ENCODE results near the gene FKBP5.
"Not testable (repeated sequence)": the region's sequence is repeated elsewhere in the genome, so short reads cannot be mapped to it uniquely, and the experiment has no call there.

FKBP5 gene

GRCh38 chr6:35605600-35605999, 83.1 kb downstream of the FKBP5 start:
- no peak for DNase-seq

DNA sequence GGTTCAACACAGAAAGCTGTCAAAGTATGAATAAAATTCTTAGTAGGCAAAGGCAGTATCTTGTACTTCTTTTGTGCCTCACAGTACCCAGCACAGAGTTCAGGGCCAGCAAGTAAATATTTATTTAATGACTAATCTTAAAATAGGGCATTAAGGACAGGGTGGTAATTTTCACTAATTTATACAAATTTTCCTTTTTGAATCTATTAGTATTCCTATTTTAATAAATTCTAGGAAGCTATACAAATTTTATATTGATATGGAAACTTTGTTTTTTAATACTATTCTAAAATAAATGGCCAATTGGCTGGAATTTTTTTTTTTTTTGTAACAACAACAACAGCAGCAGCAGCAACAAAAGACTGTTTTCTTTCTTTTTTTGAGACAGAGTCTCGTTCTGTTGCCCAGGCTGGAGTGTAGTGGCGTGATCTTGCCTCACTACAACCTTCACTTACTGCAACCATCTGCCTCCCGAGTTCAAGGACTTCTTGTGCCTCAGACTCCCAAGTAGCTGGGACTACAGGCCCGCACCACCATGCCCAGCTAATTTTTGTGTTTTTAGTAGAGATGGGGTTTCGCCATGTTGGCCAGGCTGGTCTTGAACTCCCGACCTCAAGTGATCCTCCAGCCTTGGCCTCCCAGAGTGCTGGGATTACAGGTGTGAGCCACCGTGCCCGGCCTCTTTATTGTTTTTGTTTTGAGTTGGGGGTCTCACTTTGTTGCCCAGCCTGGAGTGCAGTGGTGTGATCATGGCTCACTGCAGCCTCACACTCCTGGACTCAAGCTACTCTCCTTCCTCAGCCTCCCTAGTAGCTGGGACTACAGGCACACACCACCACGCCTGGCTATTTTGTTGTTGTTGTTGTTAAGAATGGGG, 85.2 kb downstream of the FKBP5 start:
- no peak for DNase-seq

GRCh38 chr6:35602133-35602946, 86.4 kb downstream of the FKBP5 start:
- DNase-seq = no peak

DNA sequence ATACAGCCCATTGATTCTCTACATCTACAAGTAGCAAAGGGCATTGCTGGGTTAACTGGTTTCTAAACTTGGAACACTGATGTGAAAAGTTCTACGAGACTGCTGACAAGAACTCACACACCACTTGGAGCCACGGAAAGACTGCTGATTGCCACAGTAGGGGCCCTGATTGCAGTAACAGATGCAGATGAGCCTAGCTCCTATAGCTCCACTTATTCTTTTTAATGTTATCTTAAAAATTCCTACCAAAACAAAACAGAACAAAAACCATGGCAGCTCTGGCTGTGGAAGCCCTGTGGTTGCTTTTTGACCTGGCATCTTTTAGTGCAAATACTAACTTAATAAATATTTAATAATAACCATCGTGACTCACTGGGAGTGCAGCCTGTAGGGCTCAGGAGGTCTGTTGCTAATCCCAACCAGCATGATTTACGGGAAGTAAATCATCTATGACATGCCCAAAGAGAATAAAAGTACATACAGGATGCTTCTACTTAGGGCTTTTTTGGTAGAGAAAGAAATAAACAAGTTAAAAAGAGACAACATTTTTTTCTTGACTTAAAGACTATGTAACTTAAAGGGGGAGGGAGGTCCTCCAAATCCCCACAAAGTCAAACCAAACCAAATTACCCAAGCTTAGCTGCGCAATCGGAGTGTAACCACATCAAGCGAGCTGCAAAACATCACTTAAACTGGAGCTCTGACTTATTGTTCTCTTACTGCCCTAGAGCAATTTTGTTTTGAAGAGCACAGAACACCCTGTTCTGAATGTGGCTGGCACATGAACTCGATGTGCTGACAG, 87.2 kb downstream of the FKBP5 start:
- DNase-seq = peak; percentile 63

- DNase-seq = no peak
Observed at GRCh38 chr6:35600659-35601125, 88.0 kb downstream of the FKBP5 start.

DNA sequence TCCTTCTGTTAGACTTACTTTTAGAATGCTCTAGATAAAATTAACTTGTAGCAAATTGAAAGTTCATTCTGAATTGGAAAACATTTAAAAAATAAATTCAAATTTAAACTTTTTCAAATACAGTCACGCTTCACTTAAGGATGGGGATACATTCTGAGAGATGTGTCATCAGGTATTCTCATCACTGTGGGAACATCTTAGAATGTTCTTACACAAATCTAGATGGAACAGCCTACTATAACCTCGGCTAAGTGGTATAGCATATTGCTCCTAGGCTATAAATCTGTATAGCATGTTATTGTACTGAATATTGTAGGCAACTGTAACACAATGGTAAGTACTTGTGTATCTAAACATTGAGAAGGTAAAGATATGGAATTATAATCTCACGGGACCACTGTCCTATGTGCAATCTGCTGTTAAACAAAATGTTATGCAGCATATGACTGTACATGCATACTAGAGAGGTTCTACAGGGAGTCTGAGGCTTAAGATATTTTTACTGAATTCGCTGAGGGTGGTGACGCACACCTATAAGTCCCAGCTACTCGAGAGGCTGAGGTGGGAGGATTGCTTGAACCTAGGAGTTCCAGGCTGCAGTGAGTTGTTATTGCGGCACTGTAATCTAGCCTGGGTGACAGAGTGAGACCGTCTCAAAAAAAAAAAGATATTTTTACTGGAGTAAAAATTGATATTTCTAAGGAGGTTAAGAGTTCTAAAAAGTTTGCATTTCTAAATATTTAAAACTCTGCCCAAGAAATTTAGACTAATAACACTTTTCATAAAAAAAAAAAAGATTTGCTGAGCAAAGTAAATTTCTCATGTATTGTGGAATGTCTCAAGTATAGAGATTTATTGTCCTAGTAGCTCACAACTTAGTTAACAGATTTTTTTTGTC, 88.7 kb downstream of the FKBP5 start:
- no peak for DNase-seq

DNA sequence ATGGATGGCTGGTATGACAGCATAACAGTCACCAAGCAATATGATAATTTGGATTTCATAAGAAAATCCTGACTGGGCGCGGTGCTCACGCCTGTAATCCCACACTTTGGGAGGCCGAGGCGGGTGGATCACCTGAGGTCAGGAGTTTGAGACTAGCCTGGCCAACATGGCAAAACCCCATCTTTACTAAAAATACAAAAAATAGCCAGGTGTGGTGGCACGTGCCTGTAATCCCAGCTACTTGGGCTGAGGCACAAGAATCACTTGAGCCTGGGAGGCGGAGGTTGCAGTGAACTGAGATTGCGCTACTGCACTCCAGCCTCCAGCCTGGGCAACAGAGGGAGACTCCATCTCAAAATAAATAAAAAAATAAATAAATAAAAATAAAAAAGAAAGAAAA, 90.1 kb downstream of the FKBP5 start:
- DNase-seq = not testable (repeated sequence)

GRCh38 chr6:35596448-35597442, 92.0 kb downstream of the FKBP5 start:
- DNase-seq = no peak

- DNase-seq = no peak
Observed at GRCh38 chr6:35594503-35595186, 94.1 kb downstream of the FKBP5 start.

DNA sequence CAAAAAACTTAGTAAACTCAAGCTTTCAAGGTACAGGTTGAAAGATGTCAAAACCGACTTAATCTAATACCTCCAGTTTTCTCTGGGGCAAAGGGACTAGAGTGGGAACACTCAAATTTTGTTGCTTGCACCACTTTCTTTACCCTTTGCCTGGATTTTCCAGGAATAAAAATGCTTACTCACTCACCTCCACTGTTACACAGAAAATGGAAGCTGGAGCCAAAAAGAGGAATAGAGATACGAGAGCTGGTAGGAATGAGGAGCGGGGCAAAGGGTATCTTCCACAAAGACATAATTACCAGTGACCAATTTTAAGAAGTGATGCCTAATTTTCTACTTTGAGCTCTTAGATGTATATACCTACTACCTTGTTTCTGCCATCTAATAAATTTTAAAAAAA, 96.5 kb downstream of the FKBP5 start:
- no peak for DNase-seq

GRCh38 chr6:35590622-35591066, 98.1 kb downstream of the FKBP5 start:
- no peak for DNase-seq

DNA sequence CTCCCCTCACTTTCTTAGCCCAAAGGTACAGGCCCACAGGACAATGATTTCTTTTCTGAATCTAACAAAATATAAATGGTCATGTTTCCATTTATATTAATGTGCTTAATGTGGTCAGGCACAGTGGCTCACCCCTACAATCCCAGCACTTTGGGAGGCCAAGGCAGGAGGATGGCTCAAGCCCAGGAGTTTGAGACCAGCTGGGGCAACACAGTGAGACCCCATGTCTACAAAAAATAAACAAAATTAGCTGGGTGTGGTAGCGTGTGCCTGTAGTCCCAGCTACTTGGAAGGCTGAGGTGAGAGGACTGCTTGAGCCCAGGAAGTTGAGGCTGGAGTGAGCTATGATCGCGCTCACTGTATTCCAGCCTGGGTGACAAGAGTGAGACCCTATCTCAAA, 98.8 kb downstream of the FKBP5 start:
- DNase-seq = no peak

DNA sequence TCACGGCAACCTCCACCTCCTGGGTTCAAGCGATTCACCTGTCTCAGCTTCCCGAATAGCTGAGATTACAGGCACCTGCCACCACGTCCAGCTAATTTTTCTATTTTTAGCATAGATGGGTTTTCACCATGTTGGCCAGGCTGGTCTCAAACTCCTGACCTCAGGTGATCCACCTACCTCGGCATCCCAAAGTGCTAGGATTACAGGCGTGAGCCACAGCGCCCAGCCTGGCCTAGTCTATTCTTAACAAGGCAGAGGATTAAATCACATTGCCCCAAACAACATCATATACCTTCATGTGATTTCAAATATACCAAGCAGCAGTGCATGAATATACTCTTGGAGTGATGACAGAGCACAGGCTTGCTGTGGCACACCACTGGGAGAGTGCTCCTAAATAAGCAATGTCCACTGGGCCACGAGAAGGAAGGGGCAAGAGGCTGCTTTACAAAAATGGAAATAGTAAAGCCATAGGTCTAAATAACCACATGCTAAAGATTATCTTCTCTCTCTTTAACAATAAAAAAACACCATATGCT, 99.4 kb downstream of the FKBP5 start:
- DNase-seq = no peak

DNA sequence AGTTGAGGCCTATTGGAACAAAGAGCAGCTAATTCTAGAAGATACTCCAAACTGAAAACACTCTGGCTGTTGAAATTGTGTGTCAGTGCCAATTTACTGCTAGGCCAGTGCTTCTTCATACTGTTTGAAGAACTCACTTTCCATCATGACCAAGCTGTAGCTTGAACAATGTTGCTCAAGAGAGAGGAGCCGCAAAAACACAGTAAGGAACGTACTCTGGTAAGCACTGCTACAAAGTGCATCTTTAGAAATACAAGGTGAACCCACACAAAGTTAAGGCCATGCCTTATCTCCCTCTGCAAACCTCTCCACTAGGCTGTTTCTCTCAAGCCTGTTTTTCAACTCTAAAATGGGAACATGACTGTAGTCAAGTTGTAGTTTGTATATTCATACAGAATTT, 101.5 kb downstream of the FKBP5 start:
- DNase-seq = no peak

DNA sequence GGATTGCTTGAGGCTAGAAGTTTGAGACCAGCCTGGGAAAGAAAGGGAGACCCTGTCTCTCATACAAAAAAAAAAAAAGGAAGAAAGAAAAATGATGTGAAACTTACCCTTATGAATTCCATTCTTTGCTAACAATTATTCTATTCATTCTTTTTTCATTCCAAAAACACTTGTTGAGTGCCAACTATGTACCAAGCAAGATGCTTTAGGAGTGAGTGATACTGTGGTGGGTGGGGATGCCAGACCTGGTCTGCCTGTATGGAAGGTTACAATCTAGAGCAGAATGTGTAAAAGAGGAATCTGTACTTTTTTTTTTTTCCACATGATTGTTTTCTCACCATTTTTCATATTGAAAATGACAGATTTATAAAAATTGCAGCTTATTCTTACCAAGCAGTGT, 102.2 kb downstream of the FKBP5 start:
- no peak for DNase-seq

GRCh38 chr6:35585658-35586057, 103.1 kb downstream of the FKBP5 start:
- DNase-seq = no peak

DNA sequence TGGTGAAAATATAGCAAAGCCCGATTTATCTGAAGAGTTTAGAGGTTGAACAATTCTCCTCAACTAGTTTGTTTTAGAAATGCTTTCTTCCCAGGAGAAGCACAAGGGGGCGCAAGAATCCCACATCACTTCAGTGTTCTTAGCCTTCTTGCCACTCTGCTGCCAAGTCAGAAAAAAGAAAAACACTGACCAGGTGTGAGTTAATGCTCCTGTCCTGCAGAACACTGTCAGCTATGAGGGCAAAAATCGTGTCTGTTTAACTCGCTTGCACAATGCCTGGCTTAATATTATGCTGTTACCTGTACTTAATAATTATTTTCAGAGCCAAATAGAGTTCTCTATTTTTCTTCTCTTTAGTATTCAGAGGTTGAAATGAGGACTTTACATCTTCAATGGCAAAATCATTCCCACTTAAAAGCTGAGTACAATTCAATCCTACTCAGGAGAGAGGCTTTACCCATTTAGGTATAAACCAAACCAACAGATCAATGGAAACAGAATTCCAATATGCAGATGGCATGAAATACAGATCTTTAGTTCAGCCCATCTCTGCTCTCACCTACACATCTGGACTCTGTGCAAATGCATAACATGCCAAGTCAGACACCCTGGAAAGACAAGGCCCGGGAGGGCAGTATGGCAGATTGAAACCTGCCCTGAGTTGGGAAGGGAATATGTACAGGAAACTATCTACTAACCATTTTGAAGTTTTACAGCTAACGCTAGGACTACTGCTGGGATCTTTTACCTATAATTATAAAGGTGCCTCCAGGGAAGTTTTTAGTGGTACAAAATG, 104.6 kb downstream of the FKBP5 start:
- DNase-seq = peak; percentile 78

DNA sequence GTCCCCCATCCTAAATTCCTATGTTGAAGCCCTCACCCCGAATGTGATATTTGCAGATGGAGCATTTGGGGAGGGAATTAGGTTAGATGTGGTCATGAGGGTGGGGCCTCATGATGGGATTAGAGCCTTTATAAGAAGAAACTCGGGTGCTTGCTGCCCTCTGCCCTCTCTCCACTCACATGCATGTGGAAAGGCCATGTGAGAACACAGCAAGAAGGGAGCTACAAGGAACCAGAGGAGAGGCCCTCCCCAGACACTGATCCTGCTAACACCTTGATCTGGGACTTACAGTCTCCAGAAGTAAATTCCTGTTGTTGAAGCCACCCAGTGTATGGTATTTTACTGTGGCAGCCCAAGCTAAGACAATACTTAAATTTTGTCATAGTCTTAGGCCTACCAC, 106.4 kb downstream of the FKBP5 start:
- DNase-seq = no peak

- DNase-seq = no peak
Observed at GRCh38 chr6:35581633-35582032, 107.1 kb downstream of the FKBP5 start.

All from stimulated activated CD4-positive, alpha-beta T cell treated with anti-CD3 and anti-CD28 coated beads, Interleukin-4, amount 100 ng/mL, for 24 hours (primary cell).